Neural cell (in vitro differentiated cells): ENCODE results near the gene CD247.

ENCODE experiments used
- CTCF ChIP-seq: fragments of 450-650 bp; IDR thresholded peaks from 2 replicates; pipeline ENCODE4 v1.5.1; 2014; ENCODE audit warnings: antibody characterized with exemption, mild to moderate bottlenecking, moderate library complexity; ENCODE audit not compliant: poor library complexity, severe bottlenecking
- EP300 ChIP-seq: fragments of 450-650 bp; conservative IDR thresholded peaks from 2 replicates; pipeline ENCODE4 v1.6.1; 2014; ENCODE audit warnings: antibody characterized with exemption, mild to moderate bottlenecking, moderate library complexity; ENCODE audit not compliant: poor library complexity, severe bottlenecking
- EZH2 ChIP-seq: fragments of 200-600, 300-800 bp; shearing (Covaris generic), sonication (generic); IDR thresholded peaks from 2 replicates; pipeline ENCODE4 v1.6.1; 2014; ENCODE audit warnings: antibody characterized with exemption, low read length, borderline replicate concordance, mild to moderate bottlenecking; ENCODE audit not compliant: insufficient read depth, poor library complexity, severe bottlenecking
- MXI1 ChIP-seq: fragments of 450-650 bp; conservative IDR thresholded peaks from 2 replicates; pipeline ENCODE4 v1.6.1; 2014; ENCODE audit warnings: antibody characterized with exemption, mild to moderate bottlenecking; ENCODE audit not compliant: poor library complexity, severe bottlenecking
- POLR2AphosphoS5 ChIP-seq: IDR thresholded peaks from 2 replicates; pipeline ENCODE4 v1.6.1; 2012
- RAD21 ChIP-seq: fragments of 450-650 bp; conservative IDR thresholded peaks from 2 replicates; pipeline ENCODE4 v1.6.1; 2014; ENCODE audit warnings: antibody characterized with exemption, mild to moderate bottlenecking, moderate library complexity
- REST ChIP-seq: IDR thresholded peaks from 2 replicates; pipeline ENCODE4 v1.6.1; 2012; ENCODE audit warnings: borderline replicate concordance
- TAF1 ChIP-seq: IDR thresholded peaks from 2 replicates; pipeline ENCODE4 v1.6.1; 2012; ENCODE audit warnings: low read depth

GRCh38 chr1:167404908-167405307 is 113.4 kb downstream of the CD247 start:
- TF ChIP-seq MXI1, result no peak
- no peak for TF ChIP-seq CTCF
- TF ChIP-seq POLR2AphosphoS5, result no peak
- TF ChIP-seq EZH2, result no peak
- TF ChIP-seq RAD21, result no peak
- TF ChIP-seq EP300, result no peak
- no peak for TF ChIP-seq REST
- TF ChIP-seq TAF1, result no peak
